Hematopoietic multipotent progenitor cell (in vitro differentiated cells): ENCODE data around the gene KYAT1. TPM values are rescaled to one million over a fixed set of nuclear protein-coding genes. Genes with fewer than 3 reads are reported as not detected.
"Not testable (repeated sequence)": the region's sequence is repeated elsewhere in the genome, so short reads cannot be mapped to it uniquely, and the experiment has no call there.

Experiments used
- DNase-seq, 3 donors: peaks; one replicate each; pipeline ENCODE4 v3.0.0-alpha.2; 2011 to 2015; ENCODE audit warnings: low read depth in 2 of 3, low spot score in 2 of 3
- total RNA-seq: library from RNA; depleted of rRNA; stranded (reverse); fragments of >200 nt; gene quantifications from one replicate; pipeline ENCODE4 v1.2.3, GENCODE V29; 2012

The KYAT1 gene
- total RNA-seq, 1 donor: 12.1 TPM

GRCh38 chr9:128820665-128821583 is 60.8 kb downstream of the KYAT1 start:
- no peak for DNase-seq

DNA sequence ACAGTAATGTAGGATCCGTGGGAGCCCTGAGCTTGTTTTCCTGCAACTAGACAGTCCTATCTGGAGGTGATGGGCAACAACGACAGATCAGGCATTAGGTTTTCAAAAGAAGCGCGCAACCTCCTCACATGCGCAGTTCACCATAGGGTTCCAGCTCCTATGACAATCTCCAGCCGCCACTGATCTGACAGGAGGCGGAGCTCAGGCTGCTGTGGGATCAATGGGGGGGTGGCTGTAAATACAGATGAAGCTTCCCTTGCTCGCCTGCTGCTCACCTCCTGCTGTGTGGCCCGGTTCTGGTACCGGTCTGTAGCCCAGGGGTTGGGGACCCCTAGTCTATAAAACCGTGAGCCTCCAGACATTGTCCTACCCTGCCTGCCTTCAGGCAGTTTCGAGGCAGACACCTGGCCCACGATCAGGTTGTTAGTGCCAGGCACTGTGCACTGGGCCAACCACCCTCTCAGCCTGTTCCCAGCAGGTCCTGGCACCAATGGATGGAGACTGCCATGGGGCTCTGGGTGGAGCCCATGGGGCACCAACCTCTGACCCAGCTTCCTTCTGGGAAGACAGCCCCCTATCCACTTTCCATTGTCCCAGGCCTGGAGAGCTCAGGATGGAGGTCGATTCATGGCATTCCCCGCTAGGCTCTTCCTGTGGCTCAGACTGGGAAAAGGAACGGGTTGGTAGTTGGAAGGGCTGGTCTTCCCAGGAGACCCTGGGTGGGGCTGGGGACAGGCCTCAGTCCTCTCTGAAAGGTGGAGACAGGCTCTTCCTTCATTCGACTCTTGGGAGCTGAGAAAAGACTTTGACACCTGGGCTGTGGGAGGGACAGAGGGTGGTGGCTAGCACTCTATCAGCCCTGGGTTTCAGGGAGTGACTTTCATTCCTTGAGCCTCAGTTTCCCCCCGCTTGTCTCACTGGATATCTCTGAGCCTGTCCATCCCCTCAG is 61.8 kb downstream of the KYAT1 start:
- DNase-seq: no peak

- peak; percentile 31 to 44 (median 37) for DNase-seq
Observed at GRCh38 chr9:128818839-128819715, 62.7 kb downstream of the KYAT1 start.

DNA sequence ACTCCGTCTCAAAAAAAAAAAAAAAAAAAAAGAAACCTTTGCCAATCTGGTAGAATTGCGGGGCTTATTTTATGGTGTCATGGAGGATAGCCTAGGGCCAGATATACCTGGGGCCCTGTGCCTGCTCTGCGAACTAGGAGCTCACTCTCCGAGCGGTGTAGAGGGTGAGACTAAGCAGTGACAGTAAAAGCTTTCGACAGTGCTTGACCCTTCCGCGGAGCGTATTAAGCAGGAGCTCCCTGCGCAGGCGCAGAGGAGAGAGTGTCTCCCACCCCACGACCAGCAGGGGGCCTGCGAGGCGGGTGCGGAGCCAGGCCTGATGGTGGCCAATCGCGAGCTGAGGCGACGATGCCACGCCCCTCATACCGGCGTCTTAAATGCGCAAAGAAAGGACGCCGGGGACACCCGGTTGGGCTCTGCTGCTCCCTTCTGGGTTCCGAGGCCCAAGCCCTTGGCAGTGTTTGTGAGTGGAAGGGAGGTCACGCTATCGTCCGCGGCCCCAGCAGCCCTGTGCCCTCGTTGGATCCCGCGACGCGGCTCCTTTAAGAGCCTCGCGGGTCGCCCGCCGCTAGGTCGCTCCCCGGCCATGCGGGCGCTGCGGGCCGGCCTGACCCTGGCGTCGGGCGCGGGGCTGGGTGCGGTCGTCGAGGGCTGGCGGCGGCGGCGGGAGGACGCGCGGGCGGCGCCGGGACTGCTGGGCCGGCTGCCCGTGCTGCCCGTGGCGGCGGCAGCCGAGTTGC is 63.5 kb downstream of the KYAT1 start, which contains the start of gene ENDOG:
ENDOG (plus strand) TSS at position 402 of the 740 bp plus-strand sequence; CDS start at position 587, 185 bp downstream.
- DNase-seq: peak; percentile 94 to 96 (median 95)

- no peak for DNase-seq
Observed at GRCh38 chr9:128810873-128811272, 70.9 kb downstream of the KYAT1 start.

- no peak for DNase-seq
Observed at GRCh38 chr9:128809831-128810230, 71.9 kb downstream of the KYAT1 start.

GRCh38 chr9:128809036-128809599 is 72.6 kb downstream of the KYAT1 start:
- no peak for DNase-seq

- no peak for DNase-seq
Observed at GRCh38 chr9:128808543-128808942, 73.2 kb downstream of the KYAT1 start.

GRCh38 chr9:128807827-128808226 is 73.9 kb downstream of the KYAT1 start:
- no peak for DNase-seq

- DNase-seq: no peak
Observed at GRCh38 chr9:128805661-128806060, 76.1 kb downstream of the KYAT1 start.

- DNase-seq: no peak
Observed at GRCh38 chr9:128802482-128802881, 79.3 kb downstream of the KYAT1 start.

- no peak for DNase-seq
Observed at GRCh38 chr9:128800061-128800460, 81.7 kb downstream of the KYAT1 start.

- no peak for DNase-seq
Observed at GRCh38 chr9:128798896-128799295, 82.9 kb downstream of the KYAT1 start.

DNA sequence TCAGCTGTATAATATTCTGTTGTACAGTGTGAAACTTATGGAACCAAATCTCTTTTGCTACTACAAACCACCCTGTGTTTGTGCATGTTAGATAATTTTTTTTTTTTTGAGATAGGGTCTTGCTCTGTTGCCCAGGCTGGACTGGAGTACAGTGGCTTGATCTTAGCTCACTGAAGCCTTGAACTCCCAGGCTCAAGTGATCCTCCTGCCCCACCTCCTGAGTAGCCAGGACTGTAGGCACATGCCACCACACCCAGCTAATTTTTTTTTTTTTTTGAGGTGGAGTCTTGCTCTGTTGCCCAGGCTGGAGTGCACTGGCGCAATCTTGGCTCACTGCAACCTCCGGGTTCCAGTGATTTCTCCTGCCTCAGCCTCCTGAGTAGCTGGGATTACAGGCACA is 86.8 kb downstream of the KYAT1 start:
- not testable (repeated sequence) for DNase-seq

GRCh38 chr9:128792978-128793686 is 88.6 kb downstream of the KYAT1 start:
- no peak for DNase-seq

- DNase-seq: no peak
Observed at GRCh38 chr9:128792134-128792533, 89.6 kb downstream of the KYAT1 start.

GRCh38 chr9:128790536-128790935 is 91.2 kb downstream of the KYAT1 start:
- no peak for DNase-seq

DNA sequence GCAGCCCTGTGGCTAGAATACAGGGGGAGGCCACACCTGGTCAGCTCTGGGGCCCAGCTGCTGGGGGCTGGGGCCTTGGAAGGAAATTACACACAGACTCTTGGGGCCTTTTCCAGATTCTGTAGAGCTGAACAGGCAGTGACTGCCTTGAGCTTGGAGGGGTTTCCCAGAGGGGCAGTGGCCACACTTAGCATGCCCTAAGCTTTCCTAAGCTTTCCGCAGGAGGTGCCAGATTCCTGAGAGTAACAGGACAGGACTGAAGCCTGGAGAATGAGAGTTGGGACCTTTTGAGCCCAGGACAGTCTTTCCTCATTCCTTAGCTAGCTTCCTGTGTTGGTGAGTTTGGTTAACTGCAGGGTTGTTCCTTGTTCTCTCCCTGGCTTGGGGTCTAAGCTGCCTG is 93.3 kb downstream of the KYAT1 start:
- DNase-seq: no peak

DNA sequence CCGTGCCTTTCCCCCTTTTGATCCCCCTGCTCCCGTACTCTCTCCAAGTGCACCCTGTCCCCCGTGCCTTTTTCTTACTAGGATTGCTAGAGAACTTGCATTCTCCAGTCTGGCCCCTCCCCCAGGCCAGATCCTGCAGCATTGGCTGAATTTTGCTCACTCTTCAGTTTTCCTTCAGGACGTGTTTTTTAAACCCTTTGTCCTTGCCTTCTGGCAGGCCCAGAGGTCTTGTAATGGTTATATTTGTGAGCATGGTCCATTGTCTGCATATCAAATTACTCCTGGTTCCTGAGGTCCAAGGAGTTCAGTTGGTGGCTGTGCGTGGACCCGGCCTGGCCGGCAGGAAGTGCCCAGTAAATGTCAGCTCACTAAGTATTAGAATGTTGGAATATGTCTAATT is 94.1 kb downstream of the KYAT1 start:
- DNase-seq: no peak
